ENCODE measurements around the gene PACSIN1. TPM values are rescaled to one million over a fixed set of nuclear protein-coding genes. Genes with fewer than 3 reads are reported as not detected.

PACSIN1 gene
- total RNA-seq, 4 donors from 2014 or later: 1.2 TPM; not detected in 2

GRCh38 chr6:34462551-34462971 lies 3.3 kb upstream of the PACSIN1 start:
- Histone ChIP-seq H3K27ac (no peak overlapping the region), H3K27me3 (peaks cover 42% of the 10 kb centered on the region), H3K4me3 (no peak overlapping the region), H3K36me3 (no peaks in the 10 kb centered on the region), H3K9me3 (no peaks in the 10 kb centered on the region), H3K4me1 (peaks cover 0 to 13% (median 8%) of the 10 kb centered on the region in 3 donors)
- ATAC-seq: no peak
- no peak for TF ChIP-seq POLR2A (IDR thresholded peaks at IDR 0.05)
- no peak for TF ChIP-seq CTCF (IDR thresholded peaks at IDR 0.05)
- no peak for TF ChIP-seq POLR2AphosphoS5 (IDR thresholded peaks at IDR 0.05)
- TF ChIP-seq EP300 (IDR thresholded peaks at IDR 0.05): no peak
- 26 to 41% methylated on average over 5 of the region's 6 CpGs for WGBS, 2 donors (ENCODE audit: low coverage in 1 of 2)

GRCh38 chr6:34463299-34463698 lies 2.6 kb upstream of the PACSIN1 start:
- Histone ChIP-seq H3K4me3 (no peak overlapping the region), H3K4me1 (peaks cover 0 to 13% (median 8%) of the 10 kb centered on the region in 3 donors), H3K9me3 (no peaks in the 10 kb centered on the region), H3K36me3 (no peaks in the 10 kb centered on the region), H3K27ac (no peak overlapping the region), H3K27me3 (peaks cover 42% of the 10 kb centered on the region)
- ATAC-seq: no peak
- WGBS, 2 donors (ENCODE audit: low coverage in 1 of 2): 88 to 100% methylated on average over 2 of the region's 2 CpGs
- TF ChIP-seq EP300 (IDR thresholded peaks at IDR 0.05) (no peak), CTCF (IDR thresholded peaks at IDR 0.05) (no peak), POLR2AphosphoS5 (IDR thresholded peaks at IDR 0.05) (no peak), POLR2A (IDR thresholded peaks at IDR 0.05) (no peak)

- Histone ChIP-seq H3K27me3 (peaks cover 42% of the 10 kb centered on the region), H3K27ac (no peak overlapping the region), H3K4me3 (no peak overlapping the region), H3K9me3 (no peaks in the 10 kb centered on the region), H3K36me3 (no peaks in the 10 kb centered on the region), H3K4me1 (peaks cover 0 to 13% (median 8%) of the 10 kb centered on the region in 3 donors)
- WGBS, 2 donors (ENCODE audit: low coverage in 1 of 2): 14 to 63% methylated on average over 1 to 2 of the region's 4 CpGs
- TF ChIP-seq CTCF (IDR thresholded peaks at IDR 0.05) (no peak), POLR2AphosphoS5 (IDR thresholded peaks at IDR 0.05) (no peak), EP300 (IDR thresholded peaks at IDR 0.05) (no peak), POLR2A (IDR thresholded peaks at IDR 0.05) (no peak)
- ATAC-seq: no peak
These were observed 2.0 kb upstream of the PACSIN1 start for GRCh38 chr6:34463849-34464248.

GRCh38 chr6:34466242-34467185 lies 638 bp downstream of the PACSIN1 start:
- H3K36me3 ChIP-seq: no peaks in the 10 kb centered on the region
- WGBS, 2 donors (ENCODE audit: low coverage in 1 of 2): 42 to 100% methylated on average over 1 to 6 of the region's 28 CpGs
- peak overlapping the region in 1 of 2 donors; percentile 46 for H3K4me3 ChIP-seq
- peaks cover 42% of the 10 kb centered on the region for H3K27me3 ChIP-seq
- ATAC-seq: no peak
- H3K27ac ChIP-seq: no peak overlapping the region
- no peaks in the 10 kb centered on the region for H3K9me3 ChIP-seq
- peaks cover 0 to 13% (median 8%) of the 10 kb centered on the region in 3 donors for H3K4me1 ChIP-seq
- TF ChIP-seq POLR2A (IDR thresholded peaks at IDR 0.05) (no peak), POLR2AphosphoS5 (IDR thresholded peaks at IDR 0.05) (no peak), EP300 (IDR thresholded peaks at IDR 0.05) (no peak), CTCF (IDR thresholded peaks at IDR 0.05) (no peak)
